Lung (tissue), 12 donors: ENCODE results near the gene MRPL4. TPM values are rescaled to one million over a fixed set of nuclear protein-coding genes. Genes with fewer than 3 reads are reported as not detected.

Experiments
- ATAC-seq: fragments of 200-7000 bp; cut with Tn5 transposase; one replicate; pipeline ENCODE4 v1.9.1; 2020; ENCODE audit warnings: moderate number of reproducible peaks; ENCODE audit not compliant: insufficient read depth, low FRiP score
- DNase-seq, 3 donors: peaks; one replicate each; pipeline ENCODE4 v3.0.0-alpha.2; 2013 to 2017
- H3K27ac ChIP-seq, 2 donors: one replicate each; pipeline ENCODE4 v1.5.1; 2013; ENCODE audit warnings: mild to moderate bottlenecking in 2 of 2, moderate library complexity in 2 of 2, control low read depth in 1 of 2, inconsistent platforms in 1 of 2, low read depth in 1 of 2, low read length in 1 of 2
- H3K27me3 ChIP-seq, 3 donors: one replicate each; pipeline ENCODE4 v1.5.1; 2013; ENCODE audit warnings: low read length in 2 of 3; ENCODE audit not compliant: control insufficient read depth in 3 of 3, insufficient read depth in 3 of 3
- H3K36me3 ChIP-seq, 4 donors: one replicate each; pipeline ENCODE4 v1.5.1; 2013; ENCODE audit warnings: low read length in 4 of 4, mild to moderate bottlenecking in 1 of 4, moderate library complexity in 1 of 4; ENCODE audit not compliant: control insufficient read depth in 4 of 4, insufficient read depth in 4 of 4
- H3K4me1 ChIP-seq, 5 donors: one replicate each; pipeline ENCODE4 v1.5.1; 2013; ENCODE audit warnings: low read length in 5 of 5, mild to moderate bottlenecking in 2 of 5, moderate library complexity in 1 of 5; ENCODE audit not compliant: control insufficient read depth in 5 of 5, insufficient read depth in 5 of 5
- H3K4me3 ChIP-seq: one replicate; pipeline ENCODE4 v1.5.1; 2013; ENCODE audit warnings: mild to moderate bottlenecking, control low read depth, moderate library complexity
- H3K9ac ChIP-seq, 2 donors: one replicate each; pipeline ENCODE4 v1.5.1; 2013; ENCODE audit warnings: low read length in 2 of 2, control low read depth in 1 of 2; ENCODE audit not compliant: insufficient read depth in 1 of 2
- H3K9me3 ChIP-seq, 4 donors: one replicate each; pipeline ENCODE4 v1.5.1; 2013; ENCODE audit warnings: low read length in 3 of 4, mild to moderate bottlenecking in 1 of 4, moderate library complexity in 1 of 4; ENCODE audit not compliant: control insufficient read depth in 4 of 4, insufficient read depth in 3 of 4
- CTCF ChIP-seq: IDR thresholded peaks from 2 replicates; pipeline ENCODE4 v1.5.1; 2012; ENCODE audit warnings: mild to moderate bottlenecking; ENCODE audit errors: control extremely low read depth, extremely low read depth
- WGBS, 2 donors: extraction: QIAGEN DNeasy Blood & Tissue Kit; methylation state at CpG; one replicate each; pipeline ENCODE4 v1.1.7; 2013; 5-methylcytosine and 5-hydroxymethylcytosine counted together
- polyA plus RNA-seq, 2 donors: library from polyadenylated mRNA; stranded (reverse); fragments of 200-250 nt; gene quantifications; one replicate each; pipeline ENCODE4 v1.2.1, GENCODE V29; 2013
- total RNA-seq, 2 donors: library from RNA; depleted of rRNA in 1 of 2; stranded (reverse); fragments of >200 nt in 1 of 2; gene quantifications; one replicate each; pipeline ENCODE4 v1.2.1, GENCODE V29; 2014 to 2021
- donor health status: control.
- donor health status: control.
- donor health status: Bipolar disorder and iron deficiency.
- donor health status: healthy.
- donor health status: DM: yes; HTN: yes; CAD: no.

MRPL4 gene
- total and polyA plus RNA-seq, 4 donors, result 16.6 to 64.8 (median 47.9) TPM

GRCh38 chr19:10293637-10294367 lies 41.8 kb downstream of the MRPL4 start:
- no peak overlapping the region for H3K4me3 ChIP-seq
- no peak for TF ChIP-seq CTCF
- 29 to 46% methylated on average over 49 of the region's 49 CpGs for WGBS, 2 donors
- peaks cover 0 to 7% (median 0%) of the 10 kb centered on the region in 4 donors for H3K9me3 ChIP-seq
- DNase-seq (no peak), ATAC-seq (no peak)
- H3K27ac ChIP-seq, result no peak overlapping the region
- peaks cover 0 to 63% (median 24%) of the 10 kb centered on the region in 3 donors for H3K27me3 ChIP-seq
- H3K9ac ChIP-seq, result no peak overlapping the region
- peaks cover 0 to 5% (median 0%) of the 10 kb centered on the region in 4 donors for H3K36me3 ChIP-seq
- H3K4me1 ChIP-seq, result peaks cover 0 to 48% (median 18%) of the 10 kb centered on the region in 5 donors

- Histone ChIP-seq H3K36me3 (peaks cover 0 to 5% (median 0%) of the 10 kb centered on the region in 4 donors), H3K27me3 (peaks cover 0 to 61% (median 24%) of the 10 kb centered on the region in 3 donors), H3K9me3 (peaks cover 0 to 7% (median 0%) of the 10 kb centered on the region in 4 donors), H3K27ac (no peak overlapping the region), H3K4me1 (peaks cover 0 to 42% (median 16%) of the 10 kb centered on the region in 5 donors), H3K4me3 (no peak overlapping the region), H3K9ac (no peak overlapping the region)
- WGBS, 2 donors, result 18 to 52% methylated on average over 25 of the region's 25 CpGs
- DNase-seq (no peak), ATAC-seq (no peak)
- no peak for TF ChIP-seq CTCF
Measured at GRCh38 chr19:10294368-10294697, 42.3 kb downstream of the MRPL4 start.

- no peak for TF ChIP-seq CTCF
- 3 to 4% methylated on average over 46 to 48 of the region's 48 CpGs for WGBS, 2 donors
- Histone ChIP-seq H3K9ac (no peak overlapping the region), H3K27me3 (peaks cover 0 to 55% (median 24%) of the 10 kb centered on the region in 3 donors), H3K4me1 (peaks cover 0 to 38% (median 13%) of the 10 kb centered on the region in 5 donors), H3K9me3 (peaks cover 0 to 7% (median 0%) of the 10 kb centered on the region in 4 donors), H3K36me3 (peaks cover 0 to 5% (median 0%) of the 10 kb centered on the region in 4 donors), H3K4me3 (no peak overlapping the region), H3K27ac (no peak overlapping the region)
- DNase-seq, result peak in 2 of 3 donors; percentile 44 to 47
- no peak for ATAC-seq
Measured at GRCh38 chr19:10295305-10295846, 43.4 kb downstream of the MRPL4 start.
